IPS DF 19.7 (cell line): ENCODE measurements around the gene ANKRD37.
A peak's percentile ranks its signal among the peaks of the same experiment; 100 is the strongest.

Experiments used
- DNase-seq: peaks from one replicate; pipeline ENCODE4 v3.0.0-alpha.2; 2013; ENCODE audit warnings: low read depth, low spot score

Gene ANKRD37

GRCh38 chr4:185379326-185380295, 17.0 kb upstream of the ANKRD37 start:
- DNase-seq = no peak

GRCh38 chr4:185380320-185380719, 16.3 kb upstream of the ANKRD37 start:
- DNase-seq = no peak

DNA sequence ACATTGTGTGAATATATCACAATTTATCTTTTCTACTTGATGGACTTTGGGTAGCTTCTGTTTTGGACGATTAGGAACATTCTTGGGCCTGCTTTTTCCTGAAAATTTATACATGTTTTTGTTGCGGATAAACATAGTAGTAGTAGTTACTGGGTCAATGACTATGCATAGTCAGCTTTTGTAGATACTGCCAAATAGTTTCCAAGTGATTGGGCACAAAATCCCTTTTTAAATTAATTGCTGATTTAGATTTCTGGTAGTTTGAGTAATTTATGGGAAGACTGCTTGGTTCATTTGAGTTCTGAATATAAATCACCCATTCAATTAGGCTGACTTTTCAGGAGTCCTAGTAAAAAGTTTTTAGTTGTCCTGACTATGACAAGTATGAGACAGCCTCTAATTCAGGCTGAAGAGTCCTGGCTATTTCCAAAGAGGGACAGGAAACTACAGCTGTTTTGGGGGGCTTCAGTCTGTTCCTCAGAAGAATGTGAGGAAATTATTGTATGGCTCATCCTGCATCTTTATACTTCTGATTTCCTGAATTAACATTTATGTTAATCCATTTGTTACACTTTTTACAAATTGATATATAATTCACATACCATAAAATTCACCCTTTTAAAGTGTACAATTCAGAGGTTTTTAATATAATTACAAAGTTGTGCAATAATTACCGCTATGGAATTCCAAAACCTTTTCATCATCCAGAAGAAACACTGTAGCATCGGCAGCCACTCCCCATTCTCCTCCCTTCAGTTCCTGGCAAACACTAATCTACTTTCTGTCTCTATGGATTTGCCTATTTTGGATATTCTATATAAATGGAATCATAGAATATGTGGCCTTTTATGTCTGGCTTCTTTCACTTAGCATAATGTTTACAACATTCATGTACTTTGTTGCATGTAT, 15.1 kb upstream of the ANKRD37 start:
- no peak for DNase-seq

GRCh38 chr4:185382754-185383153, 13.9 kb upstream of the ANKRD37 start:
- no peak for DNase-seq

DNA sequence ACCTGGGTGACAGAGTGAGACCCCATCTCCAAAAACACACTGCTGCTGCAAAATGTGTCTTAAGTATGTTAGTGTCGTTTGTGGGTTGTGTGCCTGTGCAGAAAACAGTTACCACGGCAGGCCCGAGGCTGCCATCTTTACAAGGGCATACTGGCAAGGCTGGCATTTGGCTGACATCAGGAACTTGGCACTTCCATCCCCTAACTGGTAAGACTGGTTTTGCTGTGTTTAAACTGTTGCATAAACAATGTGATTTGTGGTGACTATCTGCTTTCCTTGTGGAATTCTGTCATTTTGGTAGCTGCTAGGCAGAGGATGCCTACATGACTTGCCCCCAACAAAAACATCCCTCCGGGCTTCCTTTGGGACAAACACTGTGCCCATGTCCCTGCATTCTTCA, 13.2 kb upstream of the ANKRD37 start:
- no peak for DNase-seq

DNA sequence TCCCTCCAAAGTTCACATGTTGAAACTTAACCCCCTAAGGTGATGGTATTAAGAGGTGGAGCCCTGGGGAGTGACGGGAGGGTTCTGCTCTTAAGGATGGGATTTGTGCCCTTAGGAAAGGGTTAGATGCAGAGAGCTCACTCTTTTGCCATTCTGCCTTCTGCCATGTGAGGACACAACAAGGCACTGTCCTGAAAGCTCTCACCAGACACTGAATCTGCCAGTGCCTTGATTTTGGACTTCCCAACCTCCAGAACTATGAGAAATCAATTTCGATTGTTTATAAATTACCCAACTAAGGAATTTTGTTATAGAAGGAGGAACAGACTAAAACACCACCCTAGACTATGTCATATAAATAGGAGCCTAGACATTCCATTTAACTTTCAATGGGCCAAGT, 12.6 kb upstream of the ANKRD37 start:
- DNase-seq = no peak

DNA sequence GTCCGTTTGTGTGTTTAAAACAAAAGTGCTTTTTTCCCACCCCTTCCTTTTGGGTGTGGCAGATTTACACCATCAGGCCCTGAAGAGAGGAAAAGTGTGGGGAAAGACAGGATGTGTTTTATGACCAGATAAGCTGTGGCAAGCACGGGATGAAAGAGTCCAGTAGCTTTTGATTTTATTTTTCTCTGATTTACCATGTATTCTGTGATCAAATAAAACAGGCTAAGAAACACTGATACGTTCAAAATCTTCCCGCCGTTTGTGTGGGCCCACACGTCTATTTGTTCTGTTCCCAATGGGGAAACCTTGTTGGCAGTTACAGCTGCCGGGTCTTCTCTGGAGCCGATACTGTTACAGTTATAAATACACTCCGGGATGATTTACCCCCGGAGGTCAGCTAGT, 11.7 kb upstream of the ANKRD37 start:
- DNase-seq = no peak

DNA sequence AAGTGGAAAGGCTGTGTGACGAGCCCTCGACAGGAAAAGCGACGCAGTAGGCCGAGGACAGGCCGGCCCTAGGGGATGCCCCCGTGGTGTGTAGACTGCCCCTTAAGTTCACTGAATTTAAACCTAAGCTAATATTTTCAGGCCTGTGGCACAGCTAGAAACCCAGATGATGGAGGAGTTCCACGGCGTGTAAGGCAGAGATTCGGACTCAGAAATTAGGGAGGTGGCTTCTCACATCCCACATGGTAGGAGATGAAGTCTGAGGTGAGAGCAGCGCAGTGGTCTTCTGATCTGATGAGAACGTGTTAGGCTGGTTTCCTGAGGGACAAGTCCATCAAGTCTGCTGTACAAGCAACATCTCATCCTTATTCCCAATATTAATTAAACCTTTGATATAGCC, 8.7 kb upstream of the ANKRD37 start:
- no peak for DNase-seq

- no peak for DNase-seq
Measured at GRCh38 chr4:185390941-185391340, 5.7 kb upstream of the ANKRD37 start.

GRCh38 chr4:185392156-185392555, 4.5 kb upstream of the ANKRD37 start:
- no peak for DNase-seq

DNA sequence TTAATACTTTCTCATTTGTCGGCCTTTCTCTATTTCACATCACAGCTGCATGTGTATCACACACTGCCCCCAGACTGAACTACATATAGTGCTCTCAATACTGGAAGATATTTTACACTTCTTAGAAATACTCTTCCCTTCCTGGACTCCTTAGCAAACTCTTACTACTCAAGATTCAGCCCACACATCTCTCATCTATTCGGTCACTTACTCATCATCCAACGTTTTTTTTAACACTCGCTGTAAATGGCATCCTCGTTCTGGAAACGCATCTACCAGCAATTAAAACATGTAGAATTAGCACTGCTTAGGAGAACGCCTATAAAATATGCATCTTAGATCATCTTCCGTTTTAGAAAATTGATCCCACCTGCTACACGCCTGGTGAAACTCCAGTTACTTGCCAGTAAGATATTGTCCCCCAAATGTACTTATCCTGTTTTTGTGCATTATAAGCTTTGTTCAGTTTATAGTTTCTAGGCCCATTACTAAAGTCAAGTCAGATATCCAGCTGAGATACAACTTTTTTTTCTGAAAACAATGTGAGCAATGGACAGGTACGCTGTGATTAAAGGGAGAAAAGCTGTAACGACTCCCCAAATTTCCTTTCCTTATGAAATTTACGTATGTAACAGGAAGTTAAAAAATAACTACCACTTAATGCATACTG, 1.9 kb upstream of the ANKRD37 start:
- no peak for DNase-seq

DNA sequence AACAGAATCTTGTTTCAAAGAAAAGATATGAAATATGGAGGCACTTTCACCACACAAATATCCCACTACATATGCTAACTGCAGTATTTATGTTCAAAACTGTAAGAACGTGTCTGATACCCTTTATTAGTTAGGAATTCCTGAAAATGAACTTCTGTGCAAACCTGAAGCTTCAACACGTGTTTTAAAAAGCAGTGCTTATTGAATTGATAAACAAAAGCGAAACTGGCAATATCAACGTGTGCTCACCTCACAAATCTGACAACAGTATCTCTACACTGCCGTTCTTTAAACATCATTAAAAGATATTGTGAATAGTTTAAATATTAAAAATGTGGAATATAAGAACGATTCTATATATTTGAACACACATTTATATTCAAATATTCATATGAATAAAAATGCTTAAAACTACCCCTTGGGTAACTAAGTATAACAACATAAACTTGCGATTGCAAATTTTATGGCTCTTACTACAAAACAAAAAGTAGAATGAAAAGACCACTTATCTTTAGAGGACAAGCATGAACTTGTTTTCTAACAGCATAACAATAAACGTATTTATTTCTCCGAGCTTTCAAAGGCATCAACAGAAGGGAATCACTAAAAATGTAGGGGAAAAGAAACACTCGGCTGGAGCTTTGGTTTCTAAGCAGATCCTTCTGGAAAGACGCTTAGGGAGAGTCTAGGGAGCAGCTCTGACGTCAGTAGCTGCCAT, 1.2 kb upstream of the ANKRD37 start, which contains the start of gene LRP2BP:
Gene LRP2BP, minus strand, starts transcription at position 687 of the 718 bp plus-strand sequence. CDS start 17,738 bp downstream, outside the sequence.
- DNase-seq = peak; percentile 15

- peak; percentile 69 for DNase-seq
Measured at GRCh38 chr4:185395956-185396723, 501 bp upstream of the ANKRD37 start.

DNA sequence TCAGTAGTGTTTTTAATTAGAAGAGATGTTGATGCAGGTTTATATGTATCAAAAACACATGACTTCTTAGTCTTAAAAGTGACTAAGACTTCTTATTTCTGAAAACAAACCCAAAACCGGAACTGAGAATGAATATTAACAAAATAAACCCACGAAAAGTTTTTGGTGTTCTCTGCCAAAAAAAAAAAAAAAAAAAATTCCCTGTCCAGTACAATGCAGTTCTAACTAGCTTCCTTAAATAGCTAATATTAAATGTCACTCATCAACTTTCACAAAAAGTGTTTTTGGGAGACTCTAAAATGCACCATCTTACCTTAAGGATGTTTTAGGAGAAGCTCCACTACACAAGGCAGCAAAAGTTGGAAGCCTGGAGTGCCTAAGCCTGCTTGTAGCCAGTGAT, 2.0 kb downstream of the ANKRD37 start:
- no peak for DNase-seq

- DNase-seq = no peak
Measured at GRCh38 chr4:185399466-185399865, 2.8 kb downstream of the ANKRD37 start.

- DNase-seq = no peak
Measured at GRCh38 chr4:185404031-185404430, 7.4 kb downstream of the ANKRD37 start.

- no peak for DNase-seq
Measured at GRCh38 chr4:185405296-185405999, 8.8 kb downstream of the ANKRD37 start.

DNA sequence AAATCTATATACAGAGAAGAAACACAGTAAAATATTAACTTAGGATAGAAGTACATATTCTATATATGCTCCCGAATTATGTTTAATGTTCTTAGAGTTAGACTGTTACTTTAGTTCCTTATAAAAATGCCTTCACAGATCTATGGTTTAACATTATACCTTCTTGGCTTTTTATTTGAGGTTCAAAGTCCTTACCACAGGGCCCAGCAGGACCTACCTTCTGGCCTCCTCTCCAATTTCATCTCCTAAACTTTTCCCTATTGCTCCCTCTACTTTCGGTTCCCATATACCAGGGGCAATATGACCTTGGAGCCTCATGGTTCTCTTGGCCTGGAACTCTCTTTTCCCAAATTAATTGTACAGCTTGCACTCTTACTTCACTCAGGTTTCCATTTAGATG, 11.8 kb downstream of the ANKRD37 start:
- DNase-seq = no peak

DNA sequence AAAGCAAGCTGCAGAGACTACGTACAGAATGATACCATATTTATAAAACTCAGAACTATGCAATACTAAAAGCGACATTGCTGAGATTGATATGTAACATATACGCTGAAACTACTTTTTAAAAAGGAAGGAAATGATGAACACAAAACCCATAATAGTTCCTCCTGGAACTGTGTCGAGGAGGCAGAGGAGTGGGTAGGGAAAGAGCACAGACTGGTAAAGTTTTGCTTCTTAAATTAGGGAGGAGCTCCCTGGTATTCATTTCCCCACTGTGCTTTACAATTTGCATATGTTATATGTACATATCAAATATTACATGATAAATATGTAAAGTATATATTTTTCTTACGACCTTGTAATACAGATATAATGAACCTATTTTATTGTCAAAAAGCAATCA, 15.2 kb downstream of the ANKRD37 start:
- no peak for DNase-seq

DNA sequence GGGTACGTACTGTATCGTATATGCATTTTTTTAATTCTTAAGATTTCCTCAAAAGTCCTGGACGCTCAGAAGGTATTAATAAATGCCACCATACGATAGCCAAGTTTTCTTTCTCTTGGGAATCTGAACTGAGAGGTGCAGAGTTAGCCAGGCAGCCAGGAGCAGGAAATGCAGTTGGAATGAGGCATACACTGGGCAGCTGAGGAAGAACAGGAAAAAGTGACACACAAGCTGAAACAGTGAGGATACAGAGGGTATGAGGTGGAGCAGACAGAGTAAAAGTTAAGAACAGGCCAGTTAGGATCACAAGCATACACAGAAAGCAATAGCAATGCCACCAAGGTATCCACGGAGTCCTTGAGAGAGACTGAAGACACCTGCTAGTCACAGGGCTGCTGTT, 15.8 kb downstream of the ANKRD37 start:
- DNase-seq = no peak
